IPS-11a (cell line): ENCODE measurements around the gene ST3GAL2.

ENCODE experiments used
- H3K4me3 ChIP-seq: one replicate; pipeline ENCODE4 v1.5.1; 2013; ENCODE audit warnings: low read depth, low read length, control low read depth

ST3GAL2 gene

GRCh38 chr16:70438969-70439862, at the start of gene ST3GAL2:
TSS of gene ST3GAL2 (minus strand) at chr16:70439100. CDS start at chr16:70398530, 40,570 bp downstream.
- peak within 1 kb of the TSS; percentile 72 for H3K4me3 ChIP-seq

- H3K4me3 ChIP-seq = no peak overlapping the region
Observed at GRCh38 chr16:70484867-70485266, 46.0 kb upstream of the ST3GAL2 start.

GRCh38 chr16:70483426-70483825, 44.5 kb upstream of the ST3GAL2 start:
- H3K4me3 ChIP-seq = no peak overlapping the region

- H3K4me3 ChIP-seq = no peak overlapping the region
Observed at GRCh38 chr16:70482624-70483023, 43.7 kb upstream of the ST3GAL2 start.

- no peak overlapping the region for H3K4me3 ChIP-seq
Observed at GRCh38 chr16:70481929-70482536, 43.1 kb upstream of the ST3GAL2 start.

- no peak overlapping the region for H3K4me3 ChIP-seq
Observed at GRCh38 chr16:70480127-70481105, 41.5 kb upstream of the ST3GAL2 start.

GRCh38 chr16:70478912-70479341, 40.0 kb upstream of the ST3GAL2 start:
- no peak overlapping the region for H3K4me3 ChIP-seq

- H3K4me3 ChIP-seq = no peak overlapping the region
Observed at GRCh38 chr16:70478169-70478568, 39.3 kb upstream of the ST3GAL2 start.

GRCh38 chr16:70476272-70477020, 37.5 kb upstream of the ST3GAL2 start:
- H3K4me3 ChIP-seq = no peak overlapping the region

GRCh38 chr16:70475054-70475871, 36.4 kb upstream of the ST3GAL2 start:
- H3K4me3 ChIP-seq = no peak overlapping the region

- H3K4me3 ChIP-seq = no peak overlapping the region
Observed at GRCh38 chr16:70474320-70475053, 35.6 kb upstream of the ST3GAL2 start.

- H3K4me3 ChIP-seq = no peak overlapping the region
Observed at GRCh38 chr16:70473446-70474319, 34.8 kb upstream of the ST3GAL2 start.

- no peak overlapping the region for H3K4me3 ChIP-seq
Observed at GRCh38 chr16:70472786-70473433, 34.0 kb upstream of the ST3GAL2 start.

GRCh38 chr16:70470927-70471341, 32.0 kb upstream of the ST3GAL2 start:
- H3K4me3 ChIP-seq = no peak overlapping the region

GRCh38 chr16:70470141-70470926, 31.4 kb upstream of the ST3GAL2 start:
- H3K4me3 ChIP-seq = no peak overlapping the region

GRCh38 chr16:70468776-70469525, 30.1 kb upstream of the ST3GAL2 start:
- H3K4me3 ChIP-seq = no peak overlapping the region
